MCF 10A (cell line): ENCODE data around the gene KRTAP17-1. TPM values are rescaled to one million over a fixed set of nuclear protein-coding genes. Genes with fewer than 3 reads are reported as not detected.

Experiments
- BruUV-seq: library from RNA; stranded (reverse); fragments of 400-500 nt; replicated peaks from 2 replicates; lab custom pipeline; 2021; lab: Mats Ljungman, UMichigan
- CTCF ChIA-PET: fragments of 300-600 bp; sonication (Branson Sonifier 250); formaldehyde crosslinking; extraction: SDS; loops from one replicate; lab custom pipeline; 2021; ENCODE audit warnings: antibody characterized with exemption, inconsistent platforms; lab: Yijun Ruan, JAX
- POLR2A ChIA-PET: fragments of 300-600, 350-650 bp; sonication (Branson Sonifier 250); formaldehyde crosslinking; extraction: SDS; loops from one replicate; lab custom pipeline; 2020; ENCODE audit warnings: antibody characterized with exemption, inconsistent platforms; lab: Yijun Ruan, JAX
- DNase-seq: peaks from one replicate; pipeline ENCODE4 v3.0.0-alpha.2; 2018; ENCODE audit not compliant: unreplicated experiment
- H3K27ac Mint-ChIP-seq: one replicate; pipeline ENCODE4 v1.8.0; 2022; ENCODE audit warnings: mild to moderate bottlenecking, low read depth, mixed read lengths; ENCODE audit not compliant: unreplicated experiment
- H3K27me3 Mint-ChIP-seq: one replicate; pipeline ENCODE4 v1.8.0; 2022; ENCODE audit warnings: mixed read lengths; ENCODE audit not compliant: insufficient read depth, unreplicated experiment
- H3K36me3 Mint-ChIP-seq: one replicate; pipeline ENCODE4 v1.8.0; 2022; ENCODE audit warnings: mild to moderate bottlenecking, moderate library complexity, mixed read lengths; ENCODE audit not compliant: insufficient read depth, unreplicated experiment
- H3K4me1 Mint-ChIP-seq: one replicate; pipeline ENCODE4 v1.8.0; 2022; ENCODE audit warnings: mixed read lengths; ENCODE audit not compliant: insufficient read depth, unreplicated experiment
- H3K4me3 Mint-ChIP-seq: one replicate; pipeline ENCODE4 v1.8.0; 2022; ENCODE audit warnings: mild to moderate bottlenecking, moderate library complexity, mixed read lengths; ENCODE audit not compliant: unreplicated experiment
- H3K9me3 Mint-ChIP-seq: one replicate; pipeline ENCODE4 v1.8.0; 2022; ENCODE audit warnings: mixed read lengths; ENCODE audit not compliant: unreplicated experiment
- CTCF ChIP-seq: fragments of 200-600 bp; IDR thresholded peaks from one replicate; pipeline ENCODE4 v1.8.0; 2022; ENCODE audit warnings: antibody characterized with exemption, mild to moderate bottlenecking; ENCODE audit not compliant: unreplicated experiment
- intact Hi-C: fragments of 100-400 bp; cut with micrococcal nuclease; formaldehyde crosslinking; loops from 2 replicates; pipeline ENCODE4 v1.14.1; 2022
- total RNA-seq: library from RNA; stranded (reverse); gene quantifications from 2 replicates; pipeline ENCODE4 v1.2.3, GENCODE V29; 2022

KRTAP17-1 gene
- total RNA-seq, 1 experiment from 2014 or later: not detected

- H3K4me3 Mint-ChIP-seq: no peak overlapping the region
- intact Hi-C loops: no loop called here
- peaks cover 11% of the 10 kb centered on the region for H3K27me3 Mint-ChIP-seq
- H3K9me3 Mint-ChIP-seq: no peaks in the 10 kb centered on the region
- DNase-seq: no peak
- no peak for TF ChIP-seq CTCF
- peaks cover 2% of the 10 kb centered on the region for H3K4me1 Mint-ChIP-seq
- H3K36me3 Mint-ChIP-seq: no peaks in the 10 kb centered on the region
- ChIA-PET POLR2A (no interaction called here), CTCF (interaction anchor here (0.6 to 0.9 kb wide), 3 partner anchors 15 to 487 kb away, joined by 3 to 4 read pairs (median 4); no protein-coding TSS in a partner anchor)
- no TSS peak for BruUV-seq
- H3K27ac Mint-ChIP-seq: no peak overlapping the region
Measured at GRCh38 chr17:41333836-41334235, 18.3 kb upstream of the KRTAP17-1 start.

GRCh38 chr17:41333098-41333497 lies 17.6 kb upstream of the KRTAP17-1 start:
- ChIA-PET POLR2A (interaction anchor here (1.5 kb wide), 1 partner anchor 16 kb away, joined by 3 read pairs; no protein-coding TSS in a partner anchor), CTCF (interaction anchor here (0.6 to 2.0 kb wide), 3 partner anchors 11 to 487 kb away, joined by 3 to 15 read pairs (median 4); no protein-coding TSS in a partner anchor)
- no peak overlapping the region for H3K4me3 Mint-ChIP-seq
- no peaks in the 10 kb centered on the region for H3K36me3 Mint-ChIP-seq
- no peak overlapping the region for H3K27ac Mint-ChIP-seq
- BruUV-seq: no TSS peak
- DNase-seq: no peak
- no peaks in the 10 kb centered on the region for H3K4me1 Mint-ChIP-seq
- TF ChIP-seq CTCF: no peak
- H3K27me3 Mint-ChIP-seq: peaks cover 11% of the 10 kb centered on the region
- intact Hi-C loops: no loop called here
- H3K9me3 Mint-ChIP-seq: no peaks in the 10 kb centered on the region

GRCh38 chr17:41332239-41332638 lies 16.7 kb upstream of the KRTAP17-1 start:
- H3K27me3 Mint-ChIP-seq: peaks cover 11% of the 10 kb centered on the region
- no peak overlapping the region for H3K27ac Mint-ChIP-seq
- intact Hi-C loops: no loop called here
- no peaks in the 10 kb centered on the region for H3K36me3 Mint-ChIP-seq
- H3K4me3 Mint-ChIP-seq: no peak overlapping the region
- no peak for DNase-seq
- H3K4me1 Mint-ChIP-seq: no peaks in the 10 kb centered on the region
- no TSS peak for BruUV-seq
- no peaks in the 10 kb centered on the region for H3K9me3 Mint-ChIP-seq
- no peak for TF ChIP-seq CTCF
- ChIA-PET CTCF (interaction anchor here (0.5 to 2.0 kb wide), 5 partner anchors 10 to 387 kb away, joined by 3 to 15 read pairs (median 3); no protein-coding TSS in a partner anchor), POLR2A (interaction anchor here (0.5 to 1.5 kb wide), 3 partner anchors 16 to 498 kb away, joined by 3 to 4 read pairs (median 3); no protein-coding TSS in a partner anchor)

- intact Hi-C loops: no loop called here
- CTCF ChIA-PET: interaction anchor here (0.6 to 2.0 kb wide), 5 partner anchors 9 to 435 kb away, joined by 3 to 15 read pairs (median 4); no protein-coding TSS in a partner anchor
- H3K9me3 Mint-ChIP-seq: no peaks in the 10 kb centered on the region
Measured at GRCh38 chr17:41331606-41332005, 16.1 kb upstream of the KRTAP17-1 start.

More at GRCh38 chr17:41331606-41332005, 16.1 kb upstream of the KRTAP17-1 start:
- POLR2A ChIA-PET: interaction anchor here (0.5 to 1.5 kb wide), 3 partner anchors 17 to 497 kb away, joined by 3 to 4 read pairs (median 3); no protein-coding TSS in a partner anchor
- Mint-ChIP-seq H3K36me3 (no peaks in the 10 kb centered on the region), H3K4me3 (no peak overlapping the region), H3K27me3 (peaks cover 11% of the 10 kb centered on the region), H3K4me1 (no peaks in the 10 kb centered on the region), H3K27ac (no peak overlapping the region)
- DNase-seq: no peak
- TF ChIP-seq CTCF: no peak
- no TSS peak for BruUV-seq
